WTC11 (cell line): ENCODE results near the gene PTPRO. TPM values are rescaled to one million over a fixed set of nuclear protein-coding genes. Genes with fewer than 3 reads are reported as not detected.

Source experiments
- ATAC-seq: fragments of 200-7000 bp; cut with Tn5 transposase; 2 replicates; pipeline ENCODE4 v1.10.0; 2021; ENCODE audit warnings: mild to moderate bottlenecking, moderate library complexity
- CTCF ChIA-PET: fragments of 300-600 bp; sonication (Branson Sonifier 250); formaldehyde crosslinking; loops from one replicate; lab custom pipeline; 2021; ENCODE audit warnings: antibody characterized with exemption; lab: Charles Lee
- POLR2A ChIA-PET: fragments of 350-600 bp; sonication (Branson Sonifier 250); formaldehyde crosslinking; loops from one replicate; lab custom pipeline; 2021; ENCODE audit warnings: antibody characterized with exemption; lab: Charles Lee
- DNase-seq: peaks from one replicate; pipeline ENCODE4 v3.0.0; 2021; ENCODE audit warnings: low spot score
- H3K27ac Mint-ChIP-seq: 2 replicates; pipeline ENCODE4 v1.8.0; 2021; ENCODE audit warnings: mixed read lengths
- H3K27me3 Mint-ChIP-seq: 2 replicates; pipeline ENCODE4 v1.8.0; 2021; ENCODE audit warnings: low read depth, mild to moderate bottlenecking, moderate library complexity, mixed read lengths
- H3K36me3 Mint-ChIP-seq: 2 replicates; pipeline ENCODE4 v1.8.0; 2021; ENCODE audit warnings: mixed read lengths
- H3K4me1 Mint-ChIP-seq: 2 replicates; pipeline ENCODE4 v1.8.0; 2022; ENCODE audit warnings: mixed read lengths
- H3K4me3 Mint-ChIP-seq: 2 replicates; pipeline ENCODE4 v1.8.0; 2021; ENCODE audit warnings: mild to moderate bottlenecking, moderate library complexity, mixed read lengths
- H3K9me3 Mint-ChIP-seq: 2 replicates; pipeline ENCODE4 v1.8.0; 2021; ENCODE audit warnings: mixed read lengths
- ATF1 ChIP-seq: sonication (generic); formaldehyde crosslinking; IDR thresholded peaks from 2 replicates; pipeline ENCODE4 v1.8.1; 2023; ENCODE audit warnings: mild to moderate bottlenecking, moderate library complexity, missing genetic modification reagents
- CREB1 ChIP-seq: sonication (generic); formaldehyde crosslinking; IDR thresholded peaks from 2 replicates; pipeline ENCODE4 v1.8.0; 2023; ENCODE audit warnings: mild to moderate bottlenecking, missing genetic modification reagents
- E2F5 ChIP-seq: sonication (generic); formaldehyde crosslinking; IDR thresholded peaks from 2 replicates; pipeline ENCODE4 v1.8.1; 2022; ENCODE audit warnings: mild to moderate bottlenecking, moderate library complexity, missing genetic modification reagents
- FOXP1 ChIP-seq: sonication (generic); formaldehyde crosslinking; IDR thresholded peaks from 2 replicates; pipeline ENCODE4 v1.8.0; 2022; ENCODE audit warnings: missing genetic modification reagents, mild to moderate bottlenecking, moderate library complexity, borderline replicate concordance
- GRHL2 ChIP-seq: fragments of 250-450 bp; sonication (Bioruptor Pico); IDR thresholded peaks from 2 replicates; pipeline ENCODE4 v1.8.0; 2022; ENCODE audit warnings: mild to moderate bottlenecking, moderate library complexity; ENCODE audit not compliant: insufficient replicate concordance, severe bottlenecking
- IRF2 ChIP-seq: sonication (generic); formaldehyde crosslinking; IDR thresholded peaks from 2 replicates; pipeline ENCODE4 v1.8.0; 2022; ENCODE audit warnings: low read depth, missing genetic modification reagents, borderline replicate concordance
- JAZF1 ChIP-seq: fragments of 250-450 bp; sonication (Bioruptor Pico); IDR thresholded peaks from 2 replicates; pipeline ENCODE4 v1.9.0; 2021; ENCODE audit warnings: moderate library complexity, mild to moderate bottlenecking, inconsistent platforms
- NFATC4 ChIP-seq: fragments of 250-450 bp; sonication (Bioruptor Pico); IDR thresholded peaks from 2 replicates; pipeline ENCODE4 v1.9.0; 2021; ENCODE audit warnings: mild to moderate bottlenecking
- NFE2L1 ChIP-seq: sonication (generic); formaldehyde crosslinking; IDR thresholded peaks from 2 replicates; pipeline ENCODE4 v1.8.1; 2023; ENCODE audit warnings: missing genetic modification reagents
- NFYB ChIP-seq: sonication (generic); formaldehyde crosslinking; conservative IDR thresholded peaks from 2 replicates; pipeline ENCODE4 v1.8.0; 2022; ENCODE audit warnings: low read depth, missing genetic modification reagents
- NR1H2 ChIP-seq: sonication (generic); formaldehyde crosslinking; IDR thresholded peaks from 2 replicates; pipeline ENCODE4 v1.9.0; 2021; ENCODE audit warnings: mild to moderate bottlenecking, moderate library complexity, missing genetic modification reagents
- PRDM15 ChIP-seq: sonication (generic); formaldehyde crosslinking; IDR thresholded peaks from 2 replicates; pipeline ENCODE4 v1.8.0; 2022; ENCODE audit warnings: missing genetic modification reagents
- RELA ChIP-seq: sonication (generic); formaldehyde crosslinking; IDR thresholded peaks from 2 replicates; pipeline ENCODE4 v1.8.1; 2022; ENCODE audit warnings: missing genetic modification reagents, mild to moderate bottlenecking, borderline replicate concordance
- RORB ChIP-seq: fragments of 250-450 bp; sonication (Bioruptor Pico); IDR thresholded peaks from 2 replicates; pipeline ENCODE4 v1.9.0; 2021; ENCODE audit warnings: mild to moderate bottlenecking
- SMAD3 ChIP-seq: sonication (generic); formaldehyde crosslinking; IDR thresholded peaks from 2 replicates; pipeline ENCODE4 v1.8.0; 2022; ENCODE audit warnings: missing genetic modification reagents, mild to moderate bottlenecking, borderline replicate concordance
- SOX15 ChIP-seq: fragments of 250-450 bp; sonication (Bioruptor Pico); IDR thresholded peaks from 2 replicates; pipeline ENCODE4 v1.9.0; 2021; ENCODE audit warnings: mild to moderate bottlenecking
- ZNF121 ChIP-seq: sonication (generic); formaldehyde crosslinking; IDR thresholded peaks from 2 replicates; pipeline ENCODE4 v1.8.0; 2023; ENCODE audit warnings: missing genetic modification reagents
- ZNF232 ChIP-seq: sonication (generic); formaldehyde crosslinking; IDR thresholded peaks from 2 replicates; pipeline ENCODE4 v1.8.0; 2022; ENCODE audit warnings: mild to moderate bottlenecking, missing genetic modification reagents
- total RNA-seq: library from RNA; stranded (reverse); gene quantifications from 3 replicates; pipeline ENCODE4 v1.2.3, GENCODE V29; 2021
- TF ChIP-seq, protein P1 (sequence below): sonication (generic); formaldehyde crosslinking; IDR thresholded peaks from 2 replicates; pipeline ENCODE4 v1.8.1; 2022; ENCODE audit warnings: mild to moderate bottlenecking, missing genetic modification reagents, moderate library complexity, borderline replicate concordance
- TF ChIP-seq, protein P2 (sequence below): sonication (generic); formaldehyde crosslinking; IDR thresholded peaks from 2 replicates; pipeline ENCODE4 v1.8.1; 2023; ENCODE audit warnings: mild to moderate bottlenecking, missing genetic modification reagents
- TF ChIP-seq, protein P3 (sequence below): sonication (generic); formaldehyde crosslinking; IDR thresholded peaks from 2 replicates; pipeline ENCODE4 v1.8.1; 2022; ENCODE audit warnings: low read depth, mild to moderate bottlenecking, moderate library complexity, missing genetic modification reagents, borderline replicate concordance
- TF ChIP-seq, protein P4 (sequence below): sonication (generic); formaldehyde crosslinking; IDR thresholded peaks from 2 replicates; pipeline ENCODE4 v1.8.1; 2023; ENCODE audit warnings: mild to moderate bottlenecking, missing genetic modification reagents, borderline replicate concordance
- TF ChIP-seq, protein P5 (sequence below): fragments of 250-450 bp; sonication (Bioruptor Pico); IDR thresholded peaks from 2 replicates; pipeline ENCODE4 v1.8.0; 2021; ENCODE audit warnings: mild to moderate bottlenecking

Gene PTPRO
- total RNA-seq, 1 experiment from 2014 or later: 1.1 TPM

- TF ChIP-seq ATF1 (no peak), NR1H2 (CRISPR knock-in tag) (no peak), ZNF232 (CRISPR knock-in tag) (no peak), CREB1 (CRISPR knock-in tag) (no peak), GRHL2 (CRISPR knock-in tag) (no peak), IRF2 (no peak), PRDM15 (CRISPR knock-in tag) (no peak)
- TF ChIP-seq, protein P1, sequence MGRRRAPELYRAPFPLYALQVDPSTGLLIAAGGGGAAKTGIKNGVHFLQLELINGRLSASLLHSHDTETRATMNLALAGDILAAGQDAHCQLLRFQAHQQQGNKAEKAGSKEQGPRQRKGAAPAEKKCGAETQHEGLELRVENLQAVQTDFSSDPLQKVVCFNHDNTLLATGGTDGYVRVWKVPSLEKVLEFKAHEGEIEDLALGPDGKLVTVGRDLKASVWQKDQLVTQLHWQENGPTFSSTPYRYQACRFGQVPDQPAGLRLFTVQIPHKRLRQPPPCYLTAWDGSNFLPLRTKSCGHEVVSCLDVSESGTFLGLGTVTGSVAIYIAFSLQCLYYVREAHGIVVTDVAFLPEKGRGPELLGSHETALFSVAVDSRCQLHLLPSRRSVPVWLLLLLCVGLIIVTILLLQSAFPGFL (CRISPR knock-in tag): no peak
- TF ChIP-seq, all 79 proteins: peak for 0
Measured at GRCh38 chr12:15545334-15545733, 223.0 kb downstream of the PTPRO start (continued).

- no peak overlapping the region for H3K27ac Mint-ChIP-seq
- H3K4me1 Mint-ChIP-seq: no peaks in the 10 kb centered on the region
- H3K9me3 Mint-ChIP-seq: no peaks in the 10 kb centered on the region
- POLR2A ChIA-PET: no interaction called here
- H3K4me3 Mint-ChIP-seq: no peak overlapping the region
- no peak for DNase-seq
- TF ChIP-seq, protein P2, sequence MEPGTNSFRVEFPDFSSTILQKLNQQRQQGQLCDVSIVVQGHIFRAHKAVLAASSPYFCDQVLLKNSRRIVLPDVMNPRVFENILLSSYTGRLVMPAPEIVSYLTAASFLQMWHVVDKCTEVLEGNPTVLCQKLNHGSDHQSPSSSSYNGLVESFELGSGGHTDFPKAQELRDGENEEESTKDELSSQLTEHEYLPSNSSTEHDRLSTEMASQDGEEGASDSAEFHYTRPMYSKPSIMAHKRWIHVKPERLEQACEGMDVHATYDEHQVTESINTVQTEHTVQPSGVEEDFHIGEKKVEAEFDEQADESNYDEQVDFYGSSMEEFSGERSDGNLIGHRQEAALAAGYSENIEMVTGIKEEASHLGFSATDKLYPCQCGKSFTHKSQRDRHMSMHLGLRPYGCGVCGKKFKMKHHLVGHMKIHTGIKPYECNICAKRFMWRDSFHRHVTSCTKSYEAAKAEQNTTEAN: no peak
- no peak for TF ChIP-seq RORB (CRISPR knock-in tag)
- no peak for TF ChIP-seq NFYB (CRISPR knock-in tag)
- no peak for TF ChIP-seq ATF1
- no peak for TF ChIP-seq ZNF121 (CRISPR knock-in tag)
- TF ChIP-seq E2F5 (CRISPR knock-in tag): no peak
- TF ChIP-seq NFATC4 (CRISPR knock-in tag): no peak
- no peak for TF ChIP-seq NFE2L1 (CRISPR knock-in tag)
- TF ChIP-seq, protein P3, sequence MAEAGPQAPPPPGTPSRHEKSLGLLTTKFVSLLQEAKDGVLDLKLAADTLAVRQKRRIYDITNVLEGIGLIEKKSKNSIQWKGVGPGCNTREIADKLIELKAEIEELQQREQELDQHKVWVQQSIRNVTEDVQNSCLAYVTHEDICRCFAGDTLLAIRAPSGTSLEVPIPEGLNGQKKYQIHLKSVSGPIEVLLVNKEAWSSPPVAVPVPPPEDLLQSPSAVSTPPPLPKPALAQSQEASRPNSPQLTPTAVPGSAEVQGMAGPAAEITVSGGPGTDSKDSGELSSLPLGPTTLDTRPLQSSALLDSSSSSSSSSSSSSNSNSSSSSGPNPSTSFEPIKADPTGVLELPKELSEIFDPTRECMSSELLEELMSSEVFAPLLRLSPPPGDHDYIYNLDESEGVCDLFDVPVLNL (CRISPR knock-in tag): no peak
- TF ChIP-seq JAZF1: no peak
- no peak for TF ChIP-seq SOX15 (CRISPR knock-in tag)
- no peak for TF ChIP-seq RELA (CRISPR knock-in tag)
- TF ChIP-seq, protein P4, sequence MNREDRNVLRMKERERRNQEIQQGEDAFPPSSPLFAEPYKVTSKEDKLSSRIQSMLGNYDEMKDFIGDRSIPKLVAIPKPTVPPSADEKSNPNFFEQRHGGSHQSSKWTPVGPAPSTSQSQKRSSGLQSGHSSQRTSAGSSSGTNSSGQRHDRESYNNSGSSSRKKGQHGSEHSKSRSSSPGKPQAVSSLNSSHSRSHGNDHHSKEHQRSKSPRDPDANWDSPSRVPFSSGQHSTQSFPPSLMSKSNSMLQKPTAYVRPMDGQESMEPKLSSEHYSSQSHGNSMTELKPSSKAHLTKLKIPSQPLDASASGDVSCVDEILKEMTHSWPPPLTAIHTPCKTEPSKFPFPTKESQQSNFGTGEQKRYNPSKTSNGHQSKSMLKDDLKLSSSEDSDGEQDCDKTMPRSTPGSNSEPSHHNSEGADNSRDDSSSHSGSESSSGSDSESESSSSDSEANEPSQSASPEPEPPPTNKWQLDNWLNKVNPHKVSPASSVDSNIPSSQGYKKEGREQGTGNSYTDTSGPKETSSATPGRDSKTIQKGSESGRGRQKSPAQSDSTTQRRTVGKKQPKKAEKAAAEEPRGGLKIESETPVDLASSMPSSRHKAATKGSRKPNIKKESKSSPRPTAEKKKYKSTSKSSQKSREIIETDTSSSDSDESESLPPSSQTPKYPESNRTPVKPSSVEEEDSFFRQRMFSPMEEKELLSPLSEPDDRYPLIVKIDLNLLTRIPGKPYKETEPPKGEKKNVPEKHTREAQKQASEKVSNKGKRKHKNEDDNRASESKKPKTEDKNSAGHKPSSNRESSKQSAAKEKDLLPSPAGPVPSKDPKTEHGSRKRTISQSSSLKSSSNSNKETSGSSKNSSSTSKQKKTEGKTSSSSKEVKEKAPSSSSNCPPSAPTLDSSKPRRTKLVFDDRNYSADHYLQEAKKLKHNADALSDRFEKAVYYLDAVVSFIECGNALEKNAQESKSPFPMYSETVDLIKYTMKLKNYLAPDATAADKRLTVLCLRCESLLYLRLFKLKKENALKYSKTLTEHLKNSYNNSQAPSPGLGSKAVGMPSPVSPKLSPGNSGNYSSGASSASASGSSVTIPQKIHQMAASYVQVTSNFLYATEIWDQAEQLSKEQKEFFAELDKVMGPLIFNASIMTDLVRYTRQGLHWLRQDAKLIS (CRISPR knock-in tag): no peak
- TF ChIP-seq, protein P5, sequence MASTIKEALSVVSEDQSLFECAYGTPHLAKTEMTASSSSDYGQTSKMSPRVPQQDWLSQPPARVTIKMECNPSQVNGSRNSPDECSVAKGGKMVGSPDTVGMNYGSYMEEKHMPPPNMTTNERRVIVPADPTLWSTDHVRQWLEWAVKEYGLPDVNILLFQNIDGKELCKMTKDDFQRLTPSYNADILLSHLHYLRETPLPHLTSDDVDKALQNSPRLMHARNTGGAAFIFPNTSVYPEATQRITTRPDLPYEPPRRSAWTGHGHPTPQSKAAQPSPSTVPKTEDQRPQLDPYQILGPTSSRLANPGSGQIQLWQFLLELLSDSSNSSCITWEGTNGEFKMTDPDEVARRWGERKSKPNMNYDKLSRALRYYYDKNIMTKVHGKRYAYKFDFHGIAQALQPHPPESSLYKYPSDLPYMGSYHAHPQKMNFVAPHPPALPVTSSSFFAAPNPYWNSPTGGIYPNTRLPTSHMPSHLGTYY (CRISPR knock-in tag): no peak
- TF ChIP-seq FOXP1 (CRISPR knock-in tag): no peak
- TF ChIP-seq SMAD3 (CRISPR knock-in tag): no peak
- TF ChIP-seq, all 79 proteins: peak for 0
- Mint-ChIP-seq H3K36me3 (no peaks in the 10 kb centered on the region), H3K27me3 (no peaks in the 10 kb centered on the region)
- no peak for ATAC-seq
- CTCF ChIA-PET: interaction anchor here (1.9 to 3.6 kb wide), 2 partner anchors 14 to 38 kb away, joined by 9 to 12 read pairs; no protein-coding TSS in a partner anchor
Measured at GRCh38 chr12:15546102-15546701, 223.9 kb downstream of the PTPRO start.
